Brain microvascular endothelial cell (primary cell): ENCODE results near the gene EML5.

Experiments
- DNase-seq: peaks from one replicate; pipeline ENCODE4 v3.0.0-alpha.2; 2020
- H3K27ac ChIP-seq: fragments of 250-450 bp; sonication (Bioruptor Pico); 2 replicates; pipeline ENCODE4 v1.5.1; 2020; ENCODE audit warnings: mild to moderate bottlenecking, moderate library complexity
- H3K27me3 ChIP-seq: fragments of 250-450 bp; sonication (Bioruptor Pico); replicated peaks from 2 replicates; pipeline ENCODE4 v1.5.1; 2020; ENCODE audit warnings: mild to moderate bottlenecking
- H3K36me3 ChIP-seq: fragments of 250-450 bp; sonication (Bioruptor Pico); replicated peaks from 2 replicates; pipeline ENCODE4 v1.5.1; 2020; ENCODE audit warnings: mild to moderate bottlenecking
- H3K4me3 ChIP-seq: 2 replicates; pipeline ENCODE4 v1.5.1; 2011; ENCODE audit warnings: low read depth, mild to moderate bottlenecking, control low read depth, low read length, moderate library complexity
- in situ Hi-C: cut with HindIII; loops from 2 replicates; pipeline ENCODE4 v1.10.0; 2017; ENCODE audit warnings: low sequenced_read_pairs, low pct_ligation_motif_present
- TF ChIP-seq, protein P1 (sequence below): IDR thresholded peaks from 2 replicates; pipeline ENCODE4 v1.5.1; 2011; ENCODE audit warnings: low read depth, mild to moderate bottlenecking, moderate library complexity, low read length, control low read depth, inconsistent platforms; ENCODE audit errors: missing control alignments

EML5 gene

DNA sequence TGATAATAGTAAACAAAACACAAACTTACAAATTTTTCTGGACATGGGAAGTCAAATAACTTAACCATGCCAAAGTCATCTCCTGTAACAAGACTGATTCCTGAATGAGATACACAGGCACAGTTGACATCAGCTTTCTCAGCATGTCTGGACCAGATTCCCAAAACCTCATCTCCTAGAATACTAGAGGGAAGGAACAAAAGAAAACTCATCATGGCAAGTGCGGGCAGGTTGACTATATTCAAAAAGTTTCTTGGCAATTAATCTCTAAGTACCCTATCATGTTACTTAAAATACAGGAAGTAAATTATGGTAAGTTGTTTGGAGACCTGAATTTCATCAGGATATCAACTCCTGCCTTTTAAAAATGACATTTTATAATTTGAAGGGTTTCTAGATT lies 176.1 kb downstream of the EML5 start:
- Histone ChIP-seq H3K36me3 (peaks cover 2% of the 10 kb centered on the region), H3K4me3 (no peak overlapping the region), H3K27me3 (no peaks in the 10 kb centered on the region), H3K27ac (no peak overlapping the region)
- in situ Hi-C loops: no loop called here
- DNase-seq: no peak
- TF ChIP-seq, protein P1, sequence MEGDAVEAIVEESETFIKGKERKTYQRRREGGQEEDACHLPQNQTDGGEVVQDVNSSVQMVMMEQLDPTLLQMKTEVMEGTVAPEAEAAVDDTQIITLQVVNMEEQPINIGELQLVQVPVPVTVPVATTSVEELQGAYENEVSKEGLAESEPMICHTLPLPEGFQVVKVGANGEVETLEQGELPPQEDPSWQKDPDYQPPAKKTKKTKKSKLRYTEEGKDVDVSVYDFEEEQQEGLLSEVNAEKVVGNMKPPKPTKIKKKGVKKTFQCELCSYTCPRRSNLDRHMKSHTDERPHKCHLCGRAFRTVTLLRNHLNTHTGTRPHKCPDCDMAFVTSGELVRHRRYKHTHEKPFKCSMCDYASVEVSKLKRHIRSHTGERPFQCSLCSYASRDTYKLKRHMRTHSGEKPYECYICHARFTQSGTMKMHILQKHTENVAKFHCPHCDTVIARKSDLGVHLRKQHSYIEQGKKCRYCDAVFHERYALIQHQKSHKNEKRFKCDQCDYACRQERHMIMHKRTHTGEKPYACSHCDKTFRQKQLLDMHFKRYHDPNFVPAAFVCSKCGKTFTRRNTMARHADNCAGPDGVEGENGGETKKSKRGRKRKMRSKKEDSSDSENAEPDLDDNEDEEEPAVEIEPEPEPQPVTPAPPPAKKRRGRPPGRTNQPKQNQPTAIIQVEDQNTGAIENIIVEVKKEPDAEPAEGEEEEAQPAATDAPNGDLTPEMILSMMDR: no peak

DNA sequence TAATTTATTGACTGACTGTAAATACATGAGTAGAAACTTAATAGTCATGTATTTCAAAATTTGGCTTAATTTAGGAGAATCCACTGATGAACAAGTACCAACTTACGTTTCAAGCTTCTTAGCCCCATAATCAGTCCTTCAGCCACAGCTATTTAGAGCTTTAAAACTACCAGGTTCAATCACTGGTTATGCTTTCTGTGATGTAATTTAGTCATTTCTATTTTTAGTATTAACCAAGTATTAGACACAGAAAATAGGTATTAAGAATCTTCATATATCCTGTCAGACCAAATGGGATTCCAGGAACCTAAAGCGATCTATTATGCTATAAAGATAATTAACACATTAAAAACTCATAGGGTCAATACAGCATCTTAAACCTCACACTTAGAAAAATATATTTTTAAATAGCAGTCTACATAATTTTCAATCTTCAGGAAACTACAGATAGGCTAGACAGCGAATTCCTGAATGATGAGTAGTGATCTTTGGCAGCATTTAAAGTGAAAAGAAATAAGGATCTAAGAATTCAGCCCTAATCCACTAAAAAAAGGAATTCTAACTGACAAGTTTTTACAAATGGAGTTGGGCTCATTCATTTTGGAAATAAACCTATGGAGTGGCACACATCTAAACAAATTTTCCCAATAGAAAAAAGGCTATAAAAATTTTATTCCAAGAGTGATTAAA lies 178.4 kb downstream of the EML5 start:
- TF ChIP-seq, protein P1: no peak
- peak; percentile 45 for DNase-seq
- H3K27ac ChIP-seq: peak overlapping the region; percentile 77
- no peaks in the 10 kb centered on the region for H3K27me3 ChIP-seq
- in situ Hi-C loops: no loop called here
- H3K36me3 ChIP-seq: peaks cover 13% of the 10 kb centered on the region
- no peak overlapping the region for H3K4me3 ChIP-seq

DNA sequence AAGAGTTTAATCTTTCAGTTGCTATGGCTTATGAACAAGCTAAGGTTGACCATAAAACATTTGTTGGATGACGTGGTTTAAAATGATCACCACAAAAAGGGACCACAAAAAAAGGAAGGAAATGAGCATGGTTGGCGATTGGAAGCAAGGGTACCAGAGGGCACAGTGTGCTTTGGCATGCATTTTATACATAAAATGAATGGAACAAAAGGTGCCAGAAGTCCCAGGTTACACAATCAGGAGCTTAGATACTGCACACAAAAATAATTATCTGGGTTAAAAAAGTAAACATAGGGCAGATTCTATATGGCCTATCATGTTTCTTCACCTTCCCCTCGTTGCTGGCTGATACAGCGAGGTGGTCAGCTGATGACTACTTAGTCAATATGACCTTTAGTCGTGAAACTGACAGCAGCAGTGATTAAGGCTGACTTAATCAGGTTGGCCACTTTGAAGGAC lies 179.2 kb downstream of the EML5 start:
- peak overlapping the region; percentile 77 for H3K27ac ChIP-seq
- DNase-seq: peak; percentile 38
- TF ChIP-seq, protein P1: no peak
- peaks cover 17% of the 10 kb centered on the region for H3K36me3 ChIP-seq
- no peak overlapping the region for H3K4me3 ChIP-seq
- no peaks in the 10 kb centered on the region for H3K27me3 ChIP-seq
- in situ Hi-C loops: no loop called here

DNA sequence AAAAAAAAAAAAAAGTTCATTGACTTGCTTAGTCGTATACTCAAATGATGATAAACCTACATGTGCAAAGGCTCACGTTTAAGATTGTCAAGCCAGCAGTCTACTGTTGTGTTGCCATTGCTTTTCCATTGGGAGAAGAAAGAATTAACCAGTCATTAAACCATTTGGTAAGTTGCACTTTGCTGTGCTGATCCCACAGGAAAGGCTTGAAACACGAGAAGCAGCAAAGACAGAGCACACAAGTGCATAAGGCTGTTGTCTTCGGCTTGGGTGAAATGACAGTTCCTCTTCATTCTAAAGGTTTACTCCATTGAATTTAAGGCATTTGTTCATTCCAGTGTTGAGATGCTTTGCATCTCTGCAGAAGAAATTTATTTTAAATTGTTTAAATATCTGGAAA lies 179.8 kb downstream of the EML5 start:
- H3K27ac ChIP-seq: peak overlapping the region; percentile 77

DNA sequence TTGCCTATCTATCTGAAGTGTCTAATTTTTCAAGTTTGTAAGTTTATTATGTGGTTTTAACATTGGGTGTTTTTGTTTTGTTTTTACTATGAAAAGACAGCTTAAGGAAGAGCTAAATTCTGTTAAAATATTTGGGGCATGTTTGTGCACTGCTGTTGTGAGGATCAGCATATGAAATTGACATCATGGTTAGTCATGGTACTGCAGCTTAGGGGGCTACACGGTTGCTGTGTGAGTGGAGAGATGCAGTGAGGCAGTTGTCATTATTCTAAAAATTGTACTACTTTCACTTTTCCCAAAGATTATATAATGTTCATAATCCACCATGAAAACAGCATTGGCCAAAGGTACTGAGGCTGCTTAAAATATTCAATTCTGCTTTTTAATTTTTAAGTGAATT lies 180.9 kb downstream of the EML5 start:
- Histone ChIP-seq H3K4me3 (no peak overlapping the region), H3K36me3 (peaks cover 24% of the 10 kb centered on the region), H3K27ac (no peak overlapping the region), H3K27me3 (no peaks in the 10 kb centered on the region)
- TF ChIP-seq, protein P1: peak; percentile 33
- in situ Hi-C loops: no loop called here
- DNase-seq: peak; percentile 25

More for the DNA sequence above, 179.8 kb downstream of the EML5 start:
- H3K27me3 ChIP-seq: no peaks in the 10 kb centered on the region
- in situ Hi-C loops: no loop called here
- DNase-seq: no peak
- TF ChIP-seq, protein P1: no peak
- H3K4me3 ChIP-seq: no peak overlapping the region
- H3K36me3 ChIP-seq: peaks cover 22% of the 10 kb centered on the region

DNA sequence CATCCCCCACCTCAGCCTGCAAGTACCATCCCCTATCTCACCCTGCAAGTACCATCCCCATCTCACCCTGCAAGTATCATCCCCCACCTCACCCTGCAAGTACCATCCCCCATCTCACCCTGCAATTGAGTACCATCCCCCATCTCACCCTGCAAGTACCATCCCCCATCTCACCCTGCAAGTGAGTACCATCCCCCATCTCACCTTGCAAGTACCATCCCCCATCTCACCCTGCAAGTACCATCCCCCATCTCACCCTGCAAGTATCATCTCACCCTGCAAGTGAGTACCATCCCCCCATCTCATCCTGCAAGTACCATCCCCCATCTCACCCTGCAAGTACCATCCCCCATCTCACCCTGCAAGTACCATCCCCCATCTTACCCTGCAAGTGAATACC lies 184.9 kb downstream of the EML5 start:
- in situ Hi-C loops: no loop called here
- no peak overlapping the region for H3K4me3 ChIP-seq
- no peak for DNase-seq
- H3K27ac ChIP-seq: no peak overlapping the region
- H3K27me3 ChIP-seq: no peaks in the 10 kb centered on the region
- TF ChIP-seq, protein P1: no peak
- peaks cover 43% of the 10 kb centered on the region for H3K36me3 ChIP-seq
